K562 (cell line): ENCODE results near the gene REM2.

ENCODE experiments used
- ADNP ChIP-seq: fragments of 200-800 bp; sonication (Bioruptor generic); IDR thresholded peaks from 2 replicates; pipeline ENCODE4 v1.6.1; 2016; ENCODE audit warnings: missing genetic modification characterization, missing compliant biosample characterization
- HMG20B ChIP-seq: fragments of 250-450 bp; sonication (Bioruptor Pico); IDR thresholded peaks from 2 replicates; pipeline ENCODE4 v1.5.0; 2021; ENCODE audit warnings: mild to moderate bottlenecking
- NFYB ChIP-seq: IDR thresholded peaks from 2 replicates; pipeline ENCODE4 v1.6.1; 2011; ENCODE audit warnings: mild to moderate bottlenecking, moderate library complexity; ENCODE audit not compliant: insufficient read length; ENCODE audit errors: extremely low read depth
- PCBP1 ChIP-seq: fragments of 200-400 bp; formaldehyde crosslinking; IDR thresholded peaks from 2 replicates; pipeline ENCODE4 v1.6.1; 2018; ENCODE audit warnings: mild to moderate bottlenecking, low read depth, low read length; ENCODE audit not compliant: poor library complexity, severe bottlenecking
- POLR2A ChIP-seq: fragments of 450-650 bp; conservative IDR thresholded peaks from 2 replicates; pipeline ENCODE4 v1.6.1; 2016
- POLR2B ChIP-seq: fragments of 450-650 bp; IDR thresholded peaks from 2 replicates; pipeline ENCODE4 v1.6.1; 2018; ENCODE audit warnings: low read depth; ENCODE audit not compliant: partially characterized antibody
- SP1 ChIP-seq: sonication (generic); formaldehyde crosslinking; IDR thresholded peaks from 2 replicates; pipeline ENCODE4 v1.8.1; 2022; ENCODE audit warnings: mild to moderate bottlenecking, missing genetic modification reagents
- STAG1 ChIP-seq: sonication (generic); formaldehyde crosslinking; IDR thresholded peaks from 2 replicates; pipeline ENCODE4 v1.5.0; 2020; ENCODE audit warnings: missing genetic modification reagents, borderline replicate concordance
- ZBED1 ChIP-seq: IDR thresholded peaks from 2 replicates; pipeline ENCODE4 v1.6.1; 2014
- ZBTB33 ChIP-seq: sonication (generic); formaldehyde crosslinking; IDR thresholded peaks from 2 replicates; pipeline ENCODE4 v1.8.1; 2023; ENCODE audit warnings: mild to moderate bottlenecking, missing genetic modification reagents
- ZKSCAN1 ChIP-seq: fragments of 150-350 bp; IDR thresholded peaks from 2 replicates; pipeline ENCODE4 v1.6.1; 2016; ENCODE audit warnings: low read depth, low read length
- TF ChIP-seq, protein P1 (sequence below), 3 experiments: IDR thresholded peaks in 2 of 3; conservative IDR thresholded peaks in 1 of 3; 2 replicates each; pipeline ENCODE4 v1.5.1; 2011 to 2012; ENCODE audit warnings: low read length in 3 of 3, mild to moderate bottlenecking in 3 of 3, control low read depth in 2 of 3, improper control_type of control experiment in 1 of 3, inconsistent platforms in 1 of 3, low read depth in 1 of 3, mixed read lengths in 1 of 3, moderate library complexity in 1 of 3; ENCODE audit not compliant: insufficient read depth in 2 of 3
- TF ChIP-seq, protein P2 (sequence below): sonication (generic); formaldehyde crosslinking; IDR thresholded peaks from 2 replicates; pipeline ENCODE4 v1.8.0; 2023; ENCODE audit warnings: mild to moderate bottlenecking, missing genetic modification reagents
- TF ChIP-seq, protein P3 (sequence below): fragments of 150-350 bp; conservative IDR thresholded peaks from 2 replicates; pipeline ENCODE4 v1.6.1; 2014; ENCODE audit warnings: low read length

DNA sequence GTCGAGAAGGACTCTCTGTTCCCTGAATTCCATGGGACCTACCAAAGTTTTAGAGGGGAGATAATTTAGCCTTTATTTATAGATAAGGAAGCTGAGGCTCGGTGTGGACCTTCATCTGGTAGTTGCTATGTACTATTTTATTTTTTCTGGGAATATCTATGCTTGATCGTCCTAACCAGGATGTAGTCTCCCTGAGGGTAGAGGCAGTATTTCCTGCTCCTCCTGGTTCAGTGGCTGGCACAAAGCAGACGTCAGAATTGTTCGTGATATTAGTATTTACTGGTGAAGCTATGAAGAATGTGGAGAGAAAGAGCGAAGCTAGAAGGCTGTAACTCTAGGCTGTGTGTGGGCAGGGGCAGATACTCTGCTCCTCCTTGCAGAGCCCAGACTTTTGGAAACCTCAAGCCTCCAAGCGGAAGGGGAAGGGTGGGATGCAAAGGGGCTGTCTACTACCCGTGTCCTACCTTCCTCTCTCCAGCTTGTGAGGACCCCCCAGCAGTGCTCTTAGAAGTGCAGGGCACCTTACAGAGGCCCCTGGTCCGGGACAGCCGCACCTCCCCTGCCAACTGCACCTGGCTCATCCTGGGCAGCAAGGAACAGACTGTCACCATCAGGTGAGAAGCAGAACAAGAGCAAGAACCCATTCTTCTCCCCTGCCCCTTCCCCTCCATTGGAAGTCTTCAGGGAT, 10.0 kb upstream of the REM2 start:
- TF ChIP-seq POLR2A = no peak
- TF ChIP-seq ADNP (tag) = no peak
- TF ChIP-seq, protein P1, sequence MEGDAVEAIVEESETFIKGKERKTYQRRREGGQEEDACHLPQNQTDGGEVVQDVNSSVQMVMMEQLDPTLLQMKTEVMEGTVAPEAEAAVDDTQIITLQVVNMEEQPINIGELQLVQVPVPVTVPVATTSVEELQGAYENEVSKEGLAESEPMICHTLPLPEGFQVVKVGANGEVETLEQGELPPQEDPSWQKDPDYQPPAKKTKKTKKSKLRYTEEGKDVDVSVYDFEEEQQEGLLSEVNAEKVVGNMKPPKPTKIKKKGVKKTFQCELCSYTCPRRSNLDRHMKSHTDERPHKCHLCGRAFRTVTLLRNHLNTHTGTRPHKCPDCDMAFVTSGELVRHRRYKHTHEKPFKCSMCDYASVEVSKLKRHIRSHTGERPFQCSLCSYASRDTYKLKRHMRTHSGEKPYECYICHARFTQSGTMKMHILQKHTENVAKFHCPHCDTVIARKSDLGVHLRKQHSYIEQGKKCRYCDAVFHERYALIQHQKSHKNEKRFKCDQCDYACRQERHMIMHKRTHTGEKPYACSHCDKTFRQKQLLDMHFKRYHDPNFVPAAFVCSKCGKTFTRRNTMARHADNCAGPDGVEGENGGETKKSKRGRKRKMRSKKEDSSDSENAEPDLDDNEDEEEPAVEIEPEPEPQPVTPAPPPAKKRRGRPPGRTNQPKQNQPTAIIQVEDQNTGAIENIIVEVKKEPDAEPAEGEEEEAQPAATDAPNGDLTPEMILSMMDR (IDR thresholded peaks at IDR 0.05 in 2 of 3, conservative IDR thresholded peaks at IDR 0.05 in 1 of 3; ENCODE audit: insufficient read depth in 2 of 3, low read depth in 1 of 3, low read length in 3 of 3) = no peak
- TF ChIP-seq, protein P2, sequence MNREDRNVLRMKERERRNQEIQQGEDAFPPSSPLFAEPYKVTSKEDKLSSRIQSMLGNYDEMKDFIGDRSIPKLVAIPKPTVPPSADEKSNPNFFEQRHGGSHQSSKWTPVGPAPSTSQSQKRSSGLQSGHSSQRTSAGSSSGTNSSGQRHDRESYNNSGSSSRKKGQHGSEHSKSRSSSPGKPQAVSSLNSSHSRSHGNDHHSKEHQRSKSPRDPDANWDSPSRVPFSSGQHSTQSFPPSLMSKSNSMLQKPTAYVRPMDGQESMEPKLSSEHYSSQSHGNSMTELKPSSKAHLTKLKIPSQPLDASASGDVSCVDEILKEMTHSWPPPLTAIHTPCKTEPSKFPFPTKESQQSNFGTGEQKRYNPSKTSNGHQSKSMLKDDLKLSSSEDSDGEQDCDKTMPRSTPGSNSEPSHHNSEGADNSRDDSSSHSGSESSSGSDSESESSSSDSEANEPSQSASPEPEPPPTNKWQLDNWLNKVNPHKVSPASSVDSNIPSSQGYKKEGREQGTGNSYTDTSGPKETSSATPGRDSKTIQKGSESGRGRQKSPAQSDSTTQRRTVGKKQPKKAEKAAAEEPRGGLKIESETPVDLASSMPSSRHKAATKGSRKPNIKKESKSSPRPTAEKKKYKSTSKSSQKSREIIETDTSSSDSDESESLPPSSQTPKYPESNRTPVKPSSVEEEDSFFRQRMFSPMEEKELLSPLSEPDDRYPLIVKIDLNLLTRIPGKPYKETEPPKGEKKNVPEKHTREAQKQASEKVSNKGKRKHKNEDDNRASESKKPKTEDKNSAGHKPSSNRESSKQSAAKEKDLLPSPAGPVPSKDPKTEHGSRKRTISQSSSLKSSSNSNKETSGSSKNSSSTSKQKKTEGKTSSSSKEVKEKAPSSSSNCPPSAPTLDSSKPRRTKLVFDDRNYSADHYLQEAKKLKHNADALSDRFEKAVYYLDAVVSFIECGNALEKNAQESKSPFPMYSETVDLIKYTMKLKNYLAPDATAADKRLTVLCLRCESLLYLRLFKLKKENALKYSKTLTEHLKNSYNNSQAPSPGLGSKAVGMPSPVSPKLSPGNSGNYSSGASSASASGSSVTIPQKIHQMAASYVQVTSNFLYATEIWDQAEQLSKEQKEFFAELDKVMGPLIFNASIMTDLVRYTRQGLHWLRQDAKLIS = no peak
- no peak for TF ChIP-seq STAG1
- no peak for TF ChIP-seq NFYB
- TF ChIP-seq ZBTB33 (CRISPR knock-in tag) = no peak
- TF ChIP-seq, protein P3, sequence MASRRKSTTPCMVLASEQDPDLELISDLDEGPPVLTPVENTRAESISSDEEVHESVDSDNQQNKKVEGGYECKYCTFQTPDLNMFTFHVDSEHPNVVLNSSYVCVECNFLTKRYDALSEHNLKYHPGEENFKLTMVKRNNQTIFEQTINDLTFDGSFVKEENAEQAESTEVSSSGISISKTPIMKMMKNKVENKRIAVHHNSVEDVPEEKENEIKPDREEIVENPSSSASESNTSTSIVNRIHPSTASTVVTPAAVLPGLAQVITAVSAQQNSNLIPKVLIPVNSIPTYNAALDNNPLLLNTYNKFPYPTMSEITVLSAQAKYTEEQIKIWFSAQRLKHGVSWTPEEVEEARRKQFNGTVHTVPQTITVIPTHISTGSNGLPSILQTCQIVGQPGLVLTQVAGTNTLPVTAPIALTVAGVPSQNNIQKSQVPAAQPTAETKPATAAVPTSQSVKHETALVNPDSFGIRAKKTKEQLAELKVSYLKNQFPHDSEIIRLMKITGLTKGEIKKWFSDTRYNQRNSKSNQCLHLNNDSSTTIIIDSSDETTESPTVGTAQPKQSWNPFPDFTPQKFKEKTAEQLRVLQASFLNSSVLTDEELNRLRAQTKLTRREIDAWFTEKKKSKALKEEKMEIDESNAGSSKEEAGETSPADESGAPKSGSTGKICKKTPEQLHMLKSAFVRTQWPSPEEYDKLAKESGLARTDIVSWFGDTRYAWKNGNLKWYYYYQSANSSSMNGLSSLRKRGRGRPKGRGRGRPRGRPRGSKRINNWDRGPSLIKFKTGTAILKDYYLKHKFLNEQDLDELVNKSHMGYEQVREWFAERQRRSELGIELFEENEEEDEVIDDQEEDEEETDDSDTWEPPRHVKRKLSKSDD = no peak
- TF ChIP-seq SP1 (CRISPR knock-in tag) = no peak
- no peak for TF ChIP-seq HMG20B
- TF ChIP-seq PCBP1 = no peak
- no peak for TF ChIP-seq ZKSCAN1
- no peak for TF ChIP-seq ZBED1
- TF ChIP-seq POLR2B = no peak
